Esophagus squamous epithelium (tissue), 4 donors: ENCODE measurements around the gene FAM135A.

Source experiments
- CTCF ChIP-seq, 6 experiments: fragments of 450-650 bp in 4 of 6; fragments of 200-600 bp in 2 of 6; sonication (generic) in 2 of 6; IDR thresholded peaks; one replicate each; pipeline ENCODE4 v1.5.1; 2016 to 2019; ENCODE audit warnings: antibody characterized with exemption in 6 of 6, mild to moderate bottlenecking in 4 of 6, moderate library complexity in 4 of 6
- POLR2A ChIP-seq, 4 donors: fragments of 450-650 bp; IDR thresholded peaks; one replicate each; pipeline ENCODE4 v1.6.1; 2017; ENCODE audit warnings: antibody characterized with exemption in 4 of 4, mild to moderate bottlenecking in 4 of 4, moderate library complexity in 3 of 4

- TF ChIP-seq CTCF (IDR thresholded peaks at IDR 0.05) (no peak), POLR2A (IDR thresholded peaks at IDR 0.05) (no peak)
Observed at GRCh38 chr6:70518723-70519122, 105.4 kb downstream of the FAM135A start.
